Immature natural killer cell (primary cell): ENCODE data around the gene GLI3. TPM values are rescaled to one million over a fixed set of nuclear protein-coding genes. Genes with fewer than 3 reads are reported as not detected.

Source experiments
- DNase-seq, 3 donors: peaks; one replicate each; pipeline ENCODE4 v3.0.0; 2022; ENCODE audit warnings: mixed read lengths in 1 of 3
- H3K27ac Mint-ChIP-seq, 6 donors: one replicate each; pipeline ENCODE4 v1.8.0; 2020; ENCODE audit warnings: mixed read lengths in 6 of 6, mild to moderate bottlenecking in 5 of 6, inconsistent platforms in 4 of 6, moderate library complexity in 3 of 6
- H3K27me3 Mint-ChIP-seq, 3 donors: one replicate each; pipeline ENCODE4 v1.8.0; 2020 to 2021; ENCODE audit warnings: low read depth in 3 of 3, mild to moderate bottlenecking in 3 of 3, mixed read lengths in 3 of 3, moderate library complexity in 3 of 3, inconsistent platforms in 1 of 3
- H3K36me3 Mint-ChIP-seq, 3 donors: one replicate each; pipeline ENCODE4 v1.8.0; 2020; ENCODE audit warnings: mixed read lengths in 3 of 3, inconsistent platforms in 2 of 3, mild to moderate bottlenecking in 2 of 3
- H3K4me1 Mint-ChIP-seq, 2 donors: one replicate each; pipeline ENCODE4 v1.8.0; 2020; ENCODE audit warnings: inconsistent platforms in 2 of 2, mild to moderate bottlenecking in 2 of 2, mixed read lengths in 2 of 2, moderate library complexity in 1 of 2
- H3K4me3 Mint-ChIP-seq, 5 donors: one replicate each; pipeline ENCODE4 v1.8.0; 2020; ENCODE audit warnings: mild to moderate bottlenecking in 5 of 5, mixed read lengths in 5 of 5, inconsistent platforms in 3 of 5, moderate library complexity in 3 of 5
- H3K9me3 Mint-ChIP-seq, 6 donors: one replicate each; pipeline ENCODE4 v1.8.0; 2020; ENCODE audit warnings: mild to moderate bottlenecking in 6 of 6, mixed read lengths in 6 of 6, inconsistent platforms in 4 of 6, moderate library complexity in 3 of 6
- polyA plus RNA-seq, 3 donors: library from polyadenylated mRNA; unstranded; fragments of 300-500 nt; fragmentation: Illumina TruSeq; gene quantifications; one replicate each; pipeline ENCODE4 v1.2.3, GENCODE V29; 2021

The GLI3 gene
- polyA plus RNA-seq, 3 donors from 2014 or later = 0.63 to 1.6 TPM; not detected in 1

GRCh38 chr7:41964183-41964753 is 272.7 kb downstream of the GLI3 start:
- peaks cover 0 to 2% (median 0%) of the 10 kb centered on the region in 3 donors for H3K27me3 Mint-ChIP-seq
- no peak for DNase-seq
- no peaks in the 10 kb centered on the region for H3K4me1 Mint-ChIP-seq
- H3K36me3 Mint-ChIP-seq = peaks cover 0 to 6% (median 0%) of the 10 kb centered on the region in 3 donors
- no peak overlapping the region for H3K4me3 Mint-ChIP-seq
- no peak overlapping the region for H3K27ac Mint-ChIP-seq
- no peaks in the 10 kb centered on the region for H3K9me3 Mint-ChIP-seq

- H3K4me1 Mint-ChIP-seq = no peaks in the 10 kb centered on the region
- H3K27me3 Mint-ChIP-seq = peaks cover 1 to 7% (median 4%) of the 10 kb centered on the region in 3 donors
- H3K36me3 Mint-ChIP-seq = no peaks in the 10 kb centered on the region
- no peak overlapping the region for H3K27ac Mint-ChIP-seq
- H3K9me3 Mint-ChIP-seq = no peaks in the 10 kb centered on the region
- no peak overlapping the region for H3K4me3 Mint-ChIP-seq
- no peak for DNase-seq
These were observed 280.3 kb downstream of the GLI3 start for GRCh38 chr7:41956705-41957104.

GRCh38 chr7:41955893-41956675 is 280.9 kb downstream of the GLI3 start:
- no peaks in the 10 kb centered on the region for H3K4me1 Mint-ChIP-seq
- H3K36me3 Mint-ChIP-seq = no peaks in the 10 kb centered on the region
- no peaks in the 10 kb centered on the region for H3K9me3 Mint-ChIP-seq
- no peak overlapping the region for H3K27ac Mint-ChIP-seq
- H3K4me3 Mint-ChIP-seq = no peak overlapping the region
- peaks cover 1 to 7% (median 4%) of the 10 kb centered on the region in 3 donors for H3K27me3 Mint-ChIP-seq
- DNase-seq = no peak

GRCh38 chr7:41955451-41955850 is 281.6 kb downstream of the GLI3 start:
- DNase-seq = no peak
- Mint-ChIP-seq H3K9me3 (no peaks in the 10 kb centered on the region), H3K27ac (no peak overlapping the region), H3K4me3 (no peak overlapping the region), H3K4me1 (no peaks in the 10 kb centered on the region), H3K36me3 (no peaks in the 10 kb centered on the region), H3K27me3 (peaks cover 1 to 7% (median 4%) of the 10 kb centered on the region in 3 donors)

- Mint-ChIP-seq H3K27ac (no peak overlapping the region), H3K4me1 (no peaks in the 10 kb centered on the region), H3K27me3 (peaks cover 1 to 7% (median 4%) of the 10 kb centered on the region in 3 donors), H3K9me3 (no peaks in the 10 kb centered on the region), H3K36me3 (no peaks in the 10 kb centered on the region), H3K4me3 (no peak overlapping the region)
- no peak for DNase-seq
These were observed 282.0 kb downstream of the GLI3 start for GRCh38 chr7:41954976-41955375.

GRCh38 chr7:41948503-41948902 is 288.5 kb downstream of the GLI3 start:
- Mint-ChIP-seq H3K27me3 (peaks cover 0 to 3% (median 2%) of the 10 kb centered on the region in 3 donors), H3K27ac (no peak overlapping the region), H3K4me3 (no peak overlapping the region), H3K36me3 (no peaks in the 10 kb centered on the region), H3K4me1 (peaks cover 3 to 5% of the 10 kb centered on the region in 2 donors), H3K9me3 (peaks cover 0 to 1% (median 0%) of the 10 kb centered on the region in 6 donors)
- no peak for DNase-seq

- peaks cover 0 to 3% (median 0%) of the 10 kb centered on the region in 6 donors for H3K9me3 Mint-ChIP-seq
- no peaks in the 10 kb centered on the region for H3K36me3 Mint-ChIP-seq
- peaks cover 11 to 20% of the 10 kb centered on the region in 2 donors for H3K4me1 Mint-ChIP-seq
- H3K27me3 Mint-ChIP-seq = peaks cover 4 to 13% (median 4%) of the 10 kb centered on the region in 3 donors
- peak overlapping the region in 4 of 5 donors; percentile 26 to 76 (median 56) for H3K4me3 Mint-ChIP-seq
- no peak overlapping the region for H3K27ac Mint-ChIP-seq
- DNase-seq = peak; percentile 42 to 55 (median 49)
These were observed 293.9 kb downstream of the GLI3 start for GRCh38 chr7:41943094-41943577.

GRCh38 chr7:41942468-41943093 is 294.4 kb downstream of the GLI3 start:
- Mint-ChIP-seq H3K4me3 (peak overlapping the region in 4 of 5 donors; percentile 26 to 76 (median 56)), H3K36me3 (no peaks in the 10 kb centered on the region), H3K4me1 (peaks cover 11 to 20% of the 10 kb centered on the region in 2 donors), H3K27me3 (peaks cover 4 to 13% (median 4%) of the 10 kb centered on the region in 3 donors), H3K27ac (no peak overlapping the region), H3K9me3 (peaks cover 0 to 3% (median 0%) of the 10 kb centered on the region in 6 donors)
- DNase-seq = no peak

GRCh38 chr7:41940760-41941343 is 296.2 kb downstream of the GLI3 start:
- H3K27ac Mint-ChIP-seq = no peak overlapping the region
- H3K4me3 Mint-ChIP-seq = no peak overlapping the region
- H3K36me3 Mint-ChIP-seq = no peaks in the 10 kb centered on the region
- peaks cover 11 to 20% of the 10 kb centered on the region in 2 donors for H3K4me1 Mint-ChIP-seq
- DNase-seq = peak; percentile 45 to 51 (median 46)
- peaks cover 0 to 3% (median 0%) of the 10 kb centered on the region in 6 donors for H3K9me3 Mint-ChIP-seq
- H3K27me3 Mint-ChIP-seq = peaks cover 2 to 13% (median 4%) of the 10 kb centered on the region in 3 donors

GRCh38 chr7:41938371-41938770 is 298.6 kb downstream of the GLI3 start:
- Mint-ChIP-seq H3K9me3 (peaks cover 0 to 2% (median 0%) of the 10 kb centered on the region in 6 donors), H3K27ac (no peak overlapping the region), H3K27me3 (peaks cover 2 to 13% (median 2%) of the 10 kb centered on the region in 3 donors), H3K4me3 (no peak overlapping the region), H3K4me1 (peaks cover 7 to 13% of the 10 kb centered on the region in 2 donors), H3K36me3 (no peaks in the 10 kb centered on the region)
- no peak for DNase-seq

- H3K36me3 Mint-ChIP-seq = no peaks in the 10 kb centered on the region
- no peak overlapping the region for H3K27ac Mint-ChIP-seq
- no peak overlapping the region for H3K4me3 Mint-ChIP-seq
These were observed 303.6 kb downstream of the GLI3 start for GRCh38 chr7:41933427-41933826.

GRCh38 chr7:41931263-41931646 is 305.8 kb downstream of the GLI3 start:
- Mint-ChIP-seq H3K4me3 (no peak overlapping the region), H3K36me3 (no peaks in the 10 kb centered on the region)

More at GRCh38 chr7:41933427-41933826, 303.6 kb downstream of the GLI3 start:
- DNase-seq = no peak
- Mint-ChIP-seq H3K27me3 (peaks cover 3 to 6% (median 4%) of the 10 kb centered on the region in 3 donors), H3K9me3 (no peaks in the 10 kb centered on the region), H3K4me1 (no peaks in the 10 kb centered on the region)

GRCh38 chr7:41930538-41931262 is 306.3 kb downstream of the GLI3 start:
- H3K36me3 Mint-ChIP-seq = no peaks in the 10 kb centered on the region
- no peak overlapping the region for H3K4me3 Mint-ChIP-seq
- peaks cover 5% of the 10 kb centered on the region in 2 donors for H3K4me1 Mint-ChIP-seq
- DNase-seq = no peak
- H3K9me3 Mint-ChIP-seq = no peaks in the 10 kb centered on the region
- no peak overlapping the region for H3K27ac Mint-ChIP-seq
- H3K27me3 Mint-ChIP-seq = peaks cover 3 to 16% (median 6%) of the 10 kb centered on the region in 3 donors

More at GRCh38 chr7:41931263-41931646, 305.8 kb downstream of the GLI3 start:
- H3K9me3 Mint-ChIP-seq = no peaks in the 10 kb centered on the region
- H3K27ac Mint-ChIP-seq = no peak overlapping the region
- no peak for DNase-seq
- peaks cover 3 to 14% (median 6%) of the 10 kb centered on the region in 3 donors for H3K27me3 Mint-ChIP-seq
- peaks cover 5% of the 10 kb centered on the region in 2 donors for H3K4me1 Mint-ChIP-seq
